ENCODE data around the gene MOSPD3. TPM values are rescaled to one million over a fixed set of nuclear protein-coding genes. Genes with fewer than 3 reads are reported as not detected.

MOSPD3 gene
- total and polyA plus RNA-seq, 2 donors (not counting 3 experiments of a cell fraction or from before 2014, with no cell fraction given), result 24.4 to 40.7 TPM

DNA sequence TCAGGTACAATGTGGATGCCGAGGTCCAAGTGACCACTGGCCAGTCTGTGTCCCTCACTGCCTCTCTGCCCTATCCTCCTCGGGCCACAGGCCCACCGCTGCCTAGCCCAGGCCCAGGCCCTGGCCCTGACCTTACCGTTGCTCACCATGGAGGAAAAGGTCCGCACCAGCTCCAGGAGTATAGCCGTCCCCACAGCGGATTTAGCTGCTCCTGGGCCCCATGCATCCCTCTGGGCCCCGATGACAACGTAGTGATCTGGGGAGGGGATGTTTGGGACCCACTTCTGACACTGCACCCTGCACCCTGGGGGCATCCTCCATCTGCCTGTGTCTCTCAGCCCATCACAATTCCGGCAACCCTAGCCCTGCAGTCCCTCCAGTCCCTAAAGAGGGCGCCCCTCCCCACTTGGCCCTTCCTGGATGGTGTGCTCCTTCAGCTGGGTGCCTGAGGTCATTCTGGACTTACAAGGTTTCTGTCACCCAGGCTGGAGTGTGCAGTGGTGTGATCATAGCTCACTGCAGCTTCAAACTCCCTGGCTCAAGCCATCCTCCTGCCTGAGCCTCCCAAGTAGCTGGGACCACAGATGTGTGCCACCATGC is 16.9 kb downstream of the MOSPD3 start:
- Histone ChIP-seq H4K20me1 (replicated peaks; ENCODE audit: control insufficient read depth, extremely low read depth, insufficient read depth, low read length) (no peaks in the 10 kb centered on the region), H3K4me2 (ENCODE audit: insufficient read depth, low read length) (no peak overlapping the region), H3K4me3 (replicated peaks in 1 of 3; ENCODE audit: insufficient read depth in 1 of 3, low read depth in 1 of 3, low read length in 3 of 3) (no peak overlapping the region), H3K79me2 (ENCODE audit: control insufficient read depth, insufficient read depth, low read length) (no peaks in the 10 kb centered on the region), H3K36me3 (ENCODE audit: control insufficient read depth in 2 of 2, extremely low read depth in 1 of 2, insufficient read depth in 2 of 2, low read length in 2 of 2) (no peaks in the 10 kb centered on the region), H3K9me1 (replicated peaks; ENCODE audit: control insufficient read depth, extremely low read depth, insufficient read depth, low read length) (no peaks in the 10 kb centered on the region), H3K9me3 (replicated peaks; ENCODE audit: control insufficient read depth, insufficient read depth, low read length) (no peaks in the 10 kb centered on the region), H3K27me3 (ENCODE audit: control insufficient read depth in 2 of 2, insufficient read depth in 2 of 2, low read length in 2 of 2) (peaks cover 1 to 3% of the 10 kb centered on the region in 2 experiments), H2AFZ (ENCODE audit: low read depth, low read length) (no peak overlapping the region), H3K4me1 (ENCODE audit: control insufficient read depth, extremely low read depth, insufficient read depth, low read length) (peaks cover 8% of the 10 kb centered on the region), H3K9ac (replicated peaks; ENCODE audit: extremely low read depth, insufficient read depth, low read length) (no peak overlapping the region), H3K27ac (ENCODE audit: insufficient read depth, low read depth, low read length) (no peak overlapping the region)
- POLR2A ChIA-PET, result interaction anchor here (0.6 kb wide), 1 partner anchor 23 kb away, joined by 4 read pairs; no protein-coding TSS in a partner anchor
- TF ChIP-seq MYC (IDR thresholded peaks at IDR 0.05; ENCODE audit: low read depth, low read length), result no peak
- TF ChIP-seq, protein P1, sequence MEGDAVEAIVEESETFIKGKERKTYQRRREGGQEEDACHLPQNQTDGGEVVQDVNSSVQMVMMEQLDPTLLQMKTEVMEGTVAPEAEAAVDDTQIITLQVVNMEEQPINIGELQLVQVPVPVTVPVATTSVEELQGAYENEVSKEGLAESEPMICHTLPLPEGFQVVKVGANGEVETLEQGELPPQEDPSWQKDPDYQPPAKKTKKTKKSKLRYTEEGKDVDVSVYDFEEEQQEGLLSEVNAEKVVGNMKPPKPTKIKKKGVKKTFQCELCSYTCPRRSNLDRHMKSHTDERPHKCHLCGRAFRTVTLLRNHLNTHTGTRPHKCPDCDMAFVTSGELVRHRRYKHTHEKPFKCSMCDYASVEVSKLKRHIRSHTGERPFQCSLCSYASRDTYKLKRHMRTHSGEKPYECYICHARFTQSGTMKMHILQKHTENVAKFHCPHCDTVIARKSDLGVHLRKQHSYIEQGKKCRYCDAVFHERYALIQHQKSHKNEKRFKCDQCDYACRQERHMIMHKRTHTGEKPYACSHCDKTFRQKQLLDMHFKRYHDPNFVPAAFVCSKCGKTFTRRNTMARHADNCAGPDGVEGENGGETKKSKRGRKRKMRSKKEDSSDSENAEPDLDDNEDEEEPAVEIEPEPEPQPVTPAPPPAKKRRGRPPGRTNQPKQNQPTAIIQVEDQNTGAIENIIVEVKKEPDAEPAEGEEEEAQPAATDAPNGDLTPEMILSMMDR (IDR thresholded peaks at IDR 0.05; ENCODE audit: extremely low read depth in 1 of 2, insufficient read depth in 1 of 2, low read depth in 1 of 2, low read length in 2 of 2), result peak; percentile 17 to 39
- BruUV-seq (replicated peaks), result no TSS peak
- FAIRE-seq (no peak), DNase-seq (ENCODE audit: low read depth, low spot score) (no peak)
- CTCF ChIA-PET, result interaction anchor here (0.6 to 2.2 kb wide), 11 partner anchors 10 to 76 kb away, joined by 3 to 8 read pairs (median 4); partner anchors contain the start of genes FBXO24, MOSPD3 and POP7
- dilution Hi-C loops (cut with MboI; ENCODE audit: extremely low pct_ligation_motif_present, low sequenced_read_pairs) (no loop called here), intact Hi-C loops (cut with micrococcal nuclease) (loop anchor here (5.0 kb wide), 1 partner anchor 63 kb away; the partner anchor contains the start of gene GIGYF1)

DNA sequence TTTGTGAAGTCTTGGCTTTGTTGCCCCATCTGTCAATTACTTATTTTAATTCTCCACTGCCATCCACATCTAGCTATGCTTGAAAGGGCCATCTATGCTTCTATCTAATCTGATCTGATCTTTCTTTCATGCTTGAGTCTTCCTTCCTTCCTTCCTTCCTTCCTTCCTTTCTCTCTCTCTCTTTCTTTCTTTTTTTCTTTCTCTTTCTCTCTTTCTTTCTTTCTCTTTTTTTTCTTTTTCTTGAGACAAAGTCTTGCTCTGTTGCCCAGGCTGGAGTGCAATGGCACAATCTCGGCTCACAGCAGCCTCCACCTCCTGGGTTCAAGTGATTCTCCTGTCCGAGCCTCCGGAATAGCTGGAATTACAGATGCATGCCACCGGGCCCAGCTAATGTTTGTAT is 17.7 kb downstream of the MOSPD3 start:
- Histone ChIP-seq H3K9ac (replicated peaks; ENCODE audit: extremely low read depth, insufficient read depth, low read length) (no peak overlapping the region), H3K4me2 (ENCODE audit: insufficient read depth, low read length) (no peak overlapping the region), H3K4me3 (replicated peaks in 1 of 3; ENCODE audit: insufficient read depth in 1 of 3, low read depth in 1 of 3, low read length in 3 of 3) (no peak overlapping the region), H3K36me3 (ENCODE audit: control insufficient read depth in 2 of 2, extremely low read depth in 1 of 2, insufficient read depth in 2 of 2, low read length in 2 of 2) (no peaks in the 10 kb centered on the region), H3K79me2 (ENCODE audit: control insufficient read depth, insufficient read depth, low read length) (no peaks in the 10 kb centered on the region), H3K9me3 (replicated peaks; ENCODE audit: control insufficient read depth, insufficient read depth, low read length) (no peaks in the 10 kb centered on the region), H2AFZ (ENCODE audit: low read depth, low read length) (no peak overlapping the region), H3K9me1 (replicated peaks; ENCODE audit: control insufficient read depth, extremely low read depth, insufficient read depth, low read length) (no peaks in the 10 kb centered on the region), H4K20me1 (replicated peaks; ENCODE audit: control insufficient read depth, extremely low read depth, insufficient read depth, low read length) (no peaks in the 10 kb centered on the region), H3K4me1 (ENCODE audit: control insufficient read depth, extremely low read depth, insufficient read depth, low read length) (peaks cover 8% of the 10 kb centered on the region), H3K27me3 (ENCODE audit: control insufficient read depth in 2 of 2, insufficient read depth in 2 of 2, low read length in 2 of 2) (peaks cover 2 to 3% of the 10 kb centered on the region in 2 experiments), H3K27ac (ENCODE audit: insufficient read depth, low read depth, low read length) (no peak overlapping the region)
- no peak for FAIRE-seq
- no peak for DNase-seq (ENCODE audit: low read depth, low spot score)
- dilution Hi-C loops (cut with MboI; ENCODE audit: extremely low pct_ligation_motif_present, low sequenced_read_pairs), result no loop called here
- intact Hi-C loops (cut with micrococcal nuclease), result no loop called here
- POLR2A ChIA-PET, result no interaction called here
- BruUV-seq (replicated peaks), result no TSS peak
- CTCF ChIA-PET, result interaction anchor here (0.7 to 2.2 kb wide), 7 partner anchors 9 to 71 kb away, joined by 3 to 8 read pairs (median 5); partner anchors contain the start of genes FBXO24 and MOSPD3
- TF ChIP-seq, protein P2, sequence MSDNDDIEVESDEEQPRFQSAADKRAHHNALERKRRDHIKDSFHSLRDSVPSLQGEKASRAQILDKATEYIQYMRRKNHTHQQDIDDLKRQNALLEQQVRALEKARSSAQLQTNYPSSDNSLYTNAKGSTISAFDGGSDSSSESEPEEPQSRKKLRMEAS (IDR thresholded peaks at IDR 0.05; ENCODE audit: insufficient read depth, insufficient read length), result no peak

Data from endothelial cell of umbilical vein (primary cell).